HG03571 (cell line): Measurements from ENCODE around the gene RNASEH2A.

Experiments used
- ATAC-seq: cut with Tn5 transposase; IDR thresholded peaks from one replicate; pipeline ENCODE4 v1.9.1; 2021; ENCODE audit not compliant: unreplicated experiment

RNASEH2A gene

GRCh38 chr19:12806242-12807081 is at the start of gene RNASEH2A:
TSS of gene RNASEH2A (plus strand) at chr19:12806584. CDS start at chr19:12806674, 90 bp downstream.
- ATAC-seq = peak; percentile 67

GRCh38 chr19:12757544-12758274 is 48.7 kb upstream of the RNASEH2A start:
- no peak for ATAC-seq

GRCh38 chr19:12759686-12760085 is 46.7 kb upstream of the RNASEH2A start:
- no peak for ATAC-seq

GRCh38 chr19:12763100-12763499 is 43.3 kb upstream of the RNASEH2A start:
- no peak for ATAC-seq

GRCh38 chr19:12764698-12765097 is 41.7 kb upstream of the RNASEH2A start:
- ATAC-seq = no peak

GRCh38 chr19:12766051-12766521 is 40.3 kb upstream of the RNASEH2A start:
- ATAC-seq = no peak

GRCh38 chr19:12767150-12767549 is 39.2 kb upstream of the RNASEH2A start:
- no peak for ATAC-seq

- no peak for ATAC-seq
These were observed 38.7 kb upstream of the RNASEH2A start for GRCh38 chr19:12767666-12768065.

- ATAC-seq = no peak
These were observed 36.7 kb upstream of the RNASEH2A start for GRCh38 chr19:12769689-12770088.

GRCh38 chr19:12770922-12771321 is 35.5 kb upstream of the RNASEH2A start:
- no peak for ATAC-seq

GRCh38 chr19:12772323-12772722 is 34.1 kb upstream of the RNASEH2A start:
- ATAC-seq = no peak

- ATAC-seq = no peak
These were observed 32.8 kb upstream of the RNASEH2A start for GRCh38 chr19:12773571-12773970.

GRCh38 chr19:12774588-12775555 is 31.5 kb upstream of the RNASEH2A start, which contains the start of gene HOOK2:
TSS of gene HOOK2 (minus strand) at chr19:12775552. CDS start at chr19:12775449, 103 bp downstream.
- peak; percentile 2 for ATAC-seq

- no peak for ATAC-seq
These were observed 29.0 kb upstream of the RNASEH2A start for GRCh38 chr19:12777217-12778016.

- ATAC-seq = no peak
These were observed 28.1 kb upstream of the RNASEH2A start for GRCh38 chr19:12778017-12778904.

GRCh38 chr19:12778905-12779161 is 27.6 kb upstream of the RNASEH2A start:
- no peak for ATAC-seq

GRCh38 chr19:12779162-12779993 is 27.0 kb upstream of the RNASEH2A start:
- no peak for ATAC-seq

GRCh38 chr19:12782174-12782423 is 24.3 kb upstream of the RNASEH2A start:
- ATAC-seq = no peak
